LNCAP (cell line): Measurements from ENCODE around the gene C22orf31.

Source experiments
- TF ChIP-seq, protein P1 (sequence below): fragments of 450-650 bp; IDR thresholded peaks from 2 replicates; pipeline ENCODE4 v1.5.1; 2017; ENCODE audit warnings: mild to moderate bottlenecking

The C22orf31 gene

GRCh38 chr22:29079218-29079901, 17.7 kb upstream of the C22orf31 start:
- TF ChIP-seq, protein P1, sequence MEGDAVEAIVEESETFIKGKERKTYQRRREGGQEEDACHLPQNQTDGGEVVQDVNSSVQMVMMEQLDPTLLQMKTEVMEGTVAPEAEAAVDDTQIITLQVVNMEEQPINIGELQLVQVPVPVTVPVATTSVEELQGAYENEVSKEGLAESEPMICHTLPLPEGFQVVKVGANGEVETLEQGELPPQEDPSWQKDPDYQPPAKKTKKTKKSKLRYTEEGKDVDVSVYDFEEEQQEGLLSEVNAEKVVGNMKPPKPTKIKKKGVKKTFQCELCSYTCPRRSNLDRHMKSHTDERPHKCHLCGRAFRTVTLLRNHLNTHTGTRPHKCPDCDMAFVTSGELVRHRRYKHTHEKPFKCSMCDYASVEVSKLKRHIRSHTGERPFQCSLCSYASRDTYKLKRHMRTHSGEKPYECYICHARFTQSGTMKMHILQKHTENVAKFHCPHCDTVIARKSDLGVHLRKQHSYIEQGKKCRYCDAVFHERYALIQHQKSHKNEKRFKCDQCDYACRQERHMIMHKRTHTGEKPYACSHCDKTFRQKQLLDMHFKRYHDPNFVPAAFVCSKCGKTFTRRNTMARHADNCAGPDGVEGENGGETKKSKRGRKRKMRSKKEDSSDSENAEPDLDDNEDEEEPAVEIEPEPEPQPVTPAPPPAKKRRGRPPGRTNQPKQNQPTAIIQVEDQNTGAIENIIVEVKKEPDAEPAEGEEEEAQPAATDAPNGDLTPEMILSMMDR: no peak

GRCh38 chr22:29078869-29079207, 17.2 kb upstream of the C22orf31 start:
- TF ChIP-seq, protein P1: no peak

GRCh38 chr22:29078036-29078868, 16.6 kb upstream of the C22orf31 start:
- TF ChIP-seq, protein P1: no peak

GRCh38 chr22:29074276-29074772, 12.7 kb upstream of the C22orf31 start:
- TF ChIP-seq, protein P1: no peak

DNA sequence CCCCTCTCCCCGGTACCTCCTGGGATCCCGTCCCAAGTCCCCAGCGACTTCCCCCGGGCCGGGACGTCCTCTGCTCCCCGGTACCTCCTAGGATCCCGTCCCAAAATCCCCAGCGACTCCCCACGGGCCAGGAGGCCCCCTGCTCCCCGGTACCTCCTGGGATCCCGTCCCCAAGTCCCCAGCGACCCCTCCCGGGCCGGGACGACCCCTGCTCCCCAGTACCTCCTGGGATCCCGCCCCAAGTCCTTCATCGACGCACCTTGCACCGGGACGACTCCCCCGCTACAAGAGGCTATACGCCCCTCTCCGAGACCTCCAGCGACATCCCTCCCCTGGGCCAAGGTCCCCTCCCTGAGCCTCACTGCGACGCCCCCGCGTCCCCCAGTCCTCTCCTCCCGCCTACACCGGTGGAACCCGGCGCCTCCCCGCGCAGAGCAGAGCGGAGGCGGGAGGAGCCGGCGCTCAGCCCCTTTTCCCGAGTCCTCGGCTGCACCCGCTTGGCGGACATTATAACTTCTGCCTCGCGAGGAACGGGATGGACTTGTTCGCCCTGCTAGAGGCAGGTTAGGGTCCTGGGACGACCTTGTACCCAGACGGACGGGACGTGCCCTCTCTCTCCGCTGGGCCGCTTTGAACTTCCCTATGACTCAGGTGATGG, 12.1 kb upstream of the C22orf31 start:
- TF ChIP-seq, protein P1: no peak

DNA sequence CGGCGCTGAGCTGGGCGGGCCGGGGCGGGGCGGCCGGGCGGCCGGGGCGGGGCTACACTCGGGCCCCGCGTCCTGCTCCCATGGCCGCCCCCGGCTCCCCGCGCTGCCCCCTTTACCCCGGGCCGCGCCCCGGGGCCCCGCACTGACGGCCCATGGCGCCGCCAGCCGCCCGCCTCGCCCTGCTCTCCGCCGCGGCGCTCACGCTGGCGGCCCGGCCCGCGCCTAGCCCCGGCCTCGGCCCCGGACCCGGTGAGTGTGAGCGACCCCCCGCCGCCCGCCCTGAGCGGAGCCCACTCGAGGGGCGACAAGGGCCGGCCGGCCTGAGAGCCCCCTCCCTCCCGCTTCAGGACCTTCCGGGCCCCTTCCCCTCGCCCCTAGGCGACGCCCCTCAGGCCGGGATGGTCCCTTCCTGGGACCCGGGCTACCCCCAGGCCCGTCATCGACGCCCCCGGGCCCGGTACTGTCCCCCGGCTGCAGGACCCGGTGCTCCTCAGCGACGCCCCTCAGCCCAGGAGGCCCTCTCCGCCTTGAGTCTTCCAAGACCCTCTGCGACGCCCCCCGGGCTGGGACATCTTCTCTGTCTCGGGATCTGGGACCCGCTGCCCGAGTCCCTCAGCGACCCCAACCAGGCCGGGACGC, 11.5 kb upstream of the C22orf31 start, which contains the start of gene KREMEN1:
KREMEN1 (plus strand) TSS at position 57 of the 639 bp plus-strand sequence; CDS start at position 153, 96 bp downstream.
- TF ChIP-seq, protein P1: no peak
